HG03103 (cell line): ENCODE data around the gene HYLS1.

Source experiments
- ATAC-seq: cut with Tn5 transposase; IDR thresholded peaks from one replicate; pipeline ENCODE4 v1.9.1; 2021; ENCODE audit warnings: low read depth; ENCODE audit not compliant: unreplicated experiment

HYLS1 gene

DNA sequence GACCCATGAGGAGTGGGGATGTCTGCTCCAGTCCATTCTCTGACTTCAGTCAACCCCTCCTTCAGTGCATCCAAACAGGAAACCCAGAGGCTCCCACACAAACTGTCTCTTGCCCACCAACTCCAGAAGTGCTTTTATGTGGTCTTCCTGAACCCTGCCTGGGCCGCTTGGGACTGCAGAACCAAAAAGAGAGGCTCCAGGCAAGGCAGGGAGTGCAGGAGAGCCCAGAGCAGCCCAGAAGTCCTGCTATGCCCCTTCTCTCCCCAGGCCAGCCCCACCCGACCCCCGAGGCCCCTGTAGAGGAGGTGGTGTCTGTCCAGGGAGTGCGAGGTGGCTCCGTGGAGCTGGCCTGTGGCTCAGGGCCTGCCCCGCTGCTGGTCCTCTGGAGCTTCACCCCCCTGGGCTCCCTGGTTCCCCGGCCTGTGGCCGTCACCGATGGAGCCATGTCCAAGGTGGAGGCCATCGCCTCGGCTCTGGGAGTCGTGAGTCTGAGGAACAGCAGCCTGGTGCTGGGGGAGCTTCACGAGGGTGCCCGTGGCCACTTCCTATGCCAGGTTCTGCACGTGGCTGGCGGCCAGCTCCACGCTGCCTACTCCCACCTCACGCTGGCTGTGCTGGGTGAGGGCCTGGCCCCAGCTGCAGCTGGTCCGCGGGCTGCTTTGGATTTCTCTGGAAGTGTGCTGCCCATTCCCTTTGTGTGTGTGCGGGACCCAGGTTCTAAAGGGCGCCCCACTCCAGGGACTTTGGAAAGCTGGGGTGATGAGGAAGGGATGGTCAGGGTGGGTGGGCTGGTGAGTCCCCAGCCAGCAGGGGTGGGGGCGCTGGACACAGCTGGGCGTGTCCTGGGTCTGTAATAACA is 60.2 kb downstream of the HYLS1 start:
- ATAC-seq = no peak

DNA sequence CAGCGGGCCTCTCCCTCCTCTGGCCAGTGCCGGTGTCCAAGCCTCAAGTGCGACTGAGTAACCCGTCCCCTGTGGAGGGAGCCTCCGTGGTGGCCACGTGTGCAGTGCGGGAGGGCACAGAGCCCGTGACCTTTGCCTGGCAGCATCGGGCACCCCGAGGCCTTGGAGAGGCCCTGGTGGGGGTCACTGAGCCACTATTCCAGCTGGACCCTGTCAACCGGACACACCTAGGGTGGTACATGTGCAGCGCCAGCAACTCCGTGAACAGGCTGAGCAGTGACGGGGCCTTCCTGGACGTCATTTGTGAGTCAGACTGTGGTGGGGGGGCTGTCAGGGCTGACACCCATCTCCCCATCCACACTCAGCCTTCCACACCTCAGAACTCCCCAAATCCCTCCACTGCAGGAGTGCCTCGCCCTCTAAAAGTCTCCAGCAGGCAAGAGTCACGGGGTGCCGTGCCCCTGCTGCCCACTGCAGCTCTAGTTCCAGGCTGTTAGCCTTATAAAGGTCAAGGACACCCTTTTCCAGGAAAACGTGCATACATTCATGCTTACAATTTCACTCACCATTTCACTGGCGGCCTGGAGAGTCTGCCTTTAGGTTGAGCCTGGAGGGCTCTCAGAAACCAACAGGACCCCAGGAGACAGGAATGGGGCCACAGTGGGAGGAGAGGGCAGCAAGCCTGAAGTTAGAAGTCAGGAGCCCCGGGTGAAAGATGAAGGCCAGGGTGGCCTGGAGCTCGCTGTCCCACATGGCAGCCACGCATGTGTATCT is 61.0 kb downstream of the HYLS1 start:
- no peak for ATAC-seq

DNA sequence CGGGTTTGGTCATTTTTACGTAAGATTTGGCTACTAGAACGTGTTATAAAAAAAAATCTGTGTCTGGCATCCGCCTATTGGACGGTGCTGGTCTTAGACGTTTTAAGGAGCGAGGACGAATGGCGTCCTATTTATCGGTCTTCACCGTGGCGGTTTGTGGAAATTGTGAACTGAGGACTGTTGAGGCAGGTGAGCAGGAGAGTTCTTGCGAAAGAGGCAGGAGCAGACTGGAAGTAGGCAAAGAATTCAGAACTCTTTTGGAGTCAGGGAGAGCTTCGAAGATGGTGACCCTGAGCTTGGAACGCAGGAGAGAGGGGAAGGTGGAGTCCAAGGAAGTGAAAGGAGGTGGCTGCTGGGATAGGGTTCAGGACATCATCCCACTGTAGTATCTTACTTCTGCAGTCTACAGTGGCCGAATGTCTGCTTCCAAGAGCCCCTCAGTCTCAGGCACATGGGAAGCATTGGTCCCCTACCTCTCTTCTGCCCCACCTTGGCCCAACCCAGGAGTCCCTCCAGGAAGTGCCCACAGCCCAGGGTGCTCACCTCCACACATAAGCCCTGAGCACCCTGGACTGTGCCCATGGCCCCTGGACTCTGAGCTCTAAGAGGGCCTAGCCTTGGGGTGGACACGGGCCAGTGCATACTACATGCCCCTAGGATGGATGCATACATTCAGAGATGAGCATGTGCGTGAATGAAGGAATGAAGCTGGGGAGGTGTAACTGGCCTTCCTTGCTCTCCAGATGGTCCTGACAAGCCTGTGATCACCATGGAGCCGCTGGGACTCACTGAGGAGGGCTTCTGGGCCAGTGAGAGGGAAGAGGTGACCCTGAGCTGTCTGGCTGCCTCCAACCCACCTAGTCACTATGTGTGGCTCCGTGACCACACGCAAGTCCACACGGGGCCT is 62.1 kb downstream of the HYLS1 start:
- ATAC-seq = no peak

DNA sequence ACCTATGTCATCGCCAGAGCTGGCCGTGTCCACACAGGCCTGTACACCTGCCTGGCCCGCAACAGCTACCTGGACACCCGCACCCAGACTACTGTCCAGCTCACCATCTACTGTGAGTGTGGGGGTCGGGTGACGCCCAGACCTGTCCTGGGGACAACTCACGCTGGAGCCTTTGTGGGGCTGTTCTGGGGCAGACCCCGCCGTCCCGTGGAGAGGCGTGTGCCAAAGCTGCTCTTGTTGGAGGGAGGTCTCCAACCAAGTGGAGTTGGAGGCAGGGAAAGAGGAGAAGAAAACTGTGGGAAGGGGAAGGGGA is 62.7 kb downstream of the HYLS1 start:
- no peak for ATAC-seq
